OCI-LY7 (cell line): ENCODE data around the gene SLC22A4. TPM values are rescaled to one million over a fixed set of nuclear protein-coding genes. Genes with fewer than 3 reads are reported as not detected.

ENCODE experiments used
- BruUV-seq: library from RNA; stranded (reverse); fragments of 400-500 nt; replicated peaks from 2 replicates; lab custom pipeline; 2021; lab: Mats Ljungman, UMichigan
- CTCF ChIA-PET: fragments of 300-600 bp; sonication (Branson Sonifier 250); formaldehyde crosslinking; loops from one replicate; lab custom pipeline; 2022; ENCODE audit warnings: antibody characterized with exemption; ENCODE audit not compliant: unreplicated experiment; lab: Charles Lee
- POLR2A ChIA-PET: fragments of 300-600 bp; sonication (Branson Sonifier 250); formaldehyde crosslinking; loops from one replicate; lab custom pipeline; 2022; ENCODE audit warnings: antibody characterized with exemption; lab: Charles Lee
- DNase-seq: peaks from one replicate; pipeline ENCODE4 v3.0.0-alpha.2; 2015; ENCODE audit warnings: low spot score
- H2AFZ ChIP-seq: fragments of 200-600 bp; sonication (generic), shearing (Covaris generic); 2 replicates; pipeline ENCODE4 v1.6.1; 2014; ENCODE audit warnings: mild to moderate bottlenecking, antibody characterized with exemption, low read length, moderate library complexity
- H3K27ac ChIP-seq: fragments of 200-600 bp; sonication (generic); 2 replicates; pipeline ENCODE4 v1.5.1; 2014; ENCODE audit warnings: mixed run types, low read depth, mild to moderate bottlenecking, moderate library complexity, low read length, inconsistent platforms; ENCODE audit not compliant: poor library complexity, severe bottlenecking
- H3K36me3 ChIP-seq: fragments of 200-600 bp; sonication (generic); 2 replicates; pipeline ENCODE4 v1.6.1; 2014; ENCODE audit warnings: mild to moderate bottlenecking, antibody characterized with exemption, low read length, moderate library complexity, mixed read lengths; ENCODE audit not compliant: insufficient read depth
- H3K4me1 ChIP-seq: fragments of 200-600 bp; sonication (generic); 2 replicates; pipeline ENCODE4 v1.5.1; 2014; ENCODE audit warnings: mild to moderate bottlenecking, low read length; ENCODE audit not compliant: insufficient read depth, poor library complexity, severe bottlenecking
- H3K4me2 ChIP-seq: fragments of 200-600 bp; sonication (generic); 2 replicates; pipeline ENCODE4 v1.6.1; 2014; ENCODE audit warnings: mild to moderate bottlenecking, low read length
- H3K4me3 ChIP-seq: fragments of 200-600 bp; sonication (generic); 2 replicates; pipeline ENCODE4 v1.5.1; 2014; ENCODE audit warnings: mild to moderate bottlenecking, low read depth, low read length; ENCODE audit not compliant: poor library complexity, severe bottlenecking
- H3K79me2 ChIP-seq: fragments of 200-600 bp; sonication (generic); 2 replicates; pipeline ENCODE4 v1.6.1; 2016; ENCODE audit warnings: low read depth, mild to moderate bottlenecking, low read length, moderate library complexity, mixed read lengths; ENCODE audit not compliant: insufficient read depth
- H3K9me2 ChIP-seq: fragments of 200-600 bp; sonication (generic); 2 replicates; pipeline ENCODE4 v1.6.1; 2016; ENCODE audit warnings: mild to moderate bottlenecking, low read length, mixed read lengths; ENCODE audit not compliant: insufficient read depth
- H3K9me3 ChIP-seq: fragments of 200-600 bp; sonication (generic); 2 replicates; pipeline ENCODE4 v1.6.1; 2014; ENCODE audit warnings: mild to moderate bottlenecking, mixed run types, low read length, mixed read lengths
- H4K20me1 ChIP-seq: fragments of 200-600 bp; sonication (generic); 2 replicates; pipeline ENCODE4 v1.6.1; 2014; ENCODE audit warnings: mild to moderate bottlenecking, antibody characterized with exemption, low read length, moderate library complexity, mixed read lengths; ENCODE audit not compliant: insufficient read depth
- EZH2phosphoT487 ChIP-seq: fragments of 200-600 bp; sonication (generic); IDR thresholded peaks from 2 replicates; pipeline ENCODE4 v1.6.1; 2018; ENCODE audit warnings: low read depth, borderline replicate concordance, mild to moderate bottlenecking, mixed run types, antibody characterized with exemption, low read length, moderate library complexity, mixed read lengths
- intact Hi-C: fragments of 100-400 bp; cut with micrococcal nuclease; formaldehyde crosslinking; loops from one replicate; pipeline ENCODE4 v1.10.0; 2022; ENCODE audit not compliant: unreplicated experiment
- total RNA-seq, 2 experiments: library from RNA; depleted of rRNA in 1 of 2; stranded (reverse); fragments of >200 nt in 1 of 2; shearing (Covaris generic) in 1 of 2; gene quantifications; 2 replicates each; pipeline ENCODE4 v1.2.3, GENCODE V29; 2014 to 2022
- TF ChIP-seq, protein P1 (sequence below): fragments of 200-600 bp; sonication (generic); conservative IDR thresholded peaks from 2 replicates; pipeline ENCODE4 v1.5.1; 2014; ENCODE audit warnings: mild to moderate bottlenecking, antibody characterized with exemption, low read length, moderate library complexity, mixed read lengths

Gene SLC22A4
- total RNA-seq, 2 experiments from 2014 or later: not detected

- intact Hi-C loops: no loop called here
- no peak overlapping the region for H3K4me2 ChIP-seq
- TF ChIP-seq EZH2phosphoT487: no peak
- TF ChIP-seq, protein P1, sequence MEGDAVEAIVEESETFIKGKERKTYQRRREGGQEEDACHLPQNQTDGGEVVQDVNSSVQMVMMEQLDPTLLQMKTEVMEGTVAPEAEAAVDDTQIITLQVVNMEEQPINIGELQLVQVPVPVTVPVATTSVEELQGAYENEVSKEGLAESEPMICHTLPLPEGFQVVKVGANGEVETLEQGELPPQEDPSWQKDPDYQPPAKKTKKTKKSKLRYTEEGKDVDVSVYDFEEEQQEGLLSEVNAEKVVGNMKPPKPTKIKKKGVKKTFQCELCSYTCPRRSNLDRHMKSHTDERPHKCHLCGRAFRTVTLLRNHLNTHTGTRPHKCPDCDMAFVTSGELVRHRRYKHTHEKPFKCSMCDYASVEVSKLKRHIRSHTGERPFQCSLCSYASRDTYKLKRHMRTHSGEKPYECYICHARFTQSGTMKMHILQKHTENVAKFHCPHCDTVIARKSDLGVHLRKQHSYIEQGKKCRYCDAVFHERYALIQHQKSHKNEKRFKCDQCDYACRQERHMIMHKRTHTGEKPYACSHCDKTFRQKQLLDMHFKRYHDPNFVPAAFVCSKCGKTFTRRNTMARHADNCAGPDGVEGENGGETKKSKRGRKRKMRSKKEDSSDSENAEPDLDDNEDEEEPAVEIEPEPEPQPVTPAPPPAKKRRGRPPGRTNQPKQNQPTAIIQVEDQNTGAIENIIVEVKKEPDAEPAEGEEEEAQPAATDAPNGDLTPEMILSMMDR: 0 out of 2 replicates have a peak, but pooled peaks have one; percentile 18
- H3K27ac ChIP-seq: no peak overlapping the region
- DNase-seq: no peak
- H3K4me3 ChIP-seq: no peak overlapping the region
- H3K9me3 ChIP-seq: no peaks in the 10 kb centered on the region
- H3K79me2 ChIP-seq: no peaks in the 10 kb centered on the region
- H3K36me3 ChIP-seq: no peaks in the 10 kb centered on the region
- H2AFZ ChIP-seq: no peak overlapping the region
- no peaks in the 10 kb centered on the region for H3K9me2 ChIP-seq
- CTCF ChIA-PET: no interaction called here
- no peaks in the 10 kb centered on the region for H3K4me1 ChIP-seq
- H4K20me1 ChIP-seq: no peaks in the 10 kb centered on the region
- BruUV-seq: no TSS peak
- POLR2A ChIA-PET: no interaction called here
Measured at GRCh38 chr5:132281856-132282614, 12.2 kb upstream of the SLC22A4 start.

- CTCF ChIA-PET: no interaction called here
- POLR2A ChIA-PET: no interaction called here
- TF ChIP-seq, protein P1: peak; percentile 54
- no peak for TF ChIP-seq EZH2phosphoT487
- BruUV-seq: no TSS peak
- Histone ChIP-seq H3K9me3 (no peaks in the 10 kb centered on the region), H3K4me1 (no peaks in the 10 kb centered on the region), H3K36me3 (no peaks in the 10 kb centered on the region), H3K4me2 (no peak overlapping the region), H3K4me3 (no peak overlapping the region), H3K9me2 (no peaks in the 10 kb centered on the region), H4K20me1 (no peaks in the 10 kb centered on the region), H3K27ac (no peak overlapping the region), H2AFZ (no peak overlapping the region), H3K79me2 (no peaks in the 10 kb centered on the region)
- peak; percentile 15 for DNase-seq
- intact Hi-C loops: no loop called here
Measured at GRCh38 chr5:132283423-132284043, 10.7 kb upstream of the SLC22A4 start.

- TF ChIP-seq EZH2phosphoT487: no peak
- TF ChIP-seq, protein P1: no peak
- no peaks in the 10 kb centered on the region for H4K20me1 ChIP-seq
- H3K36me3 ChIP-seq: no peaks in the 10 kb centered on the region
- H3K4me3 ChIP-seq: no peak overlapping the region
- CTCF ChIA-PET: no interaction called here
- POLR2A ChIA-PET: no interaction called here
- intact Hi-C loops: no loop called here
- H3K27ac ChIP-seq: no peak overlapping the region
- H3K4me2 ChIP-seq: no peak overlapping the region
- BruUV-seq: no TSS peak
- DNase-seq: no peak
- no peaks in the 10 kb centered on the region for H3K9me3 ChIP-seq
- no peak overlapping the region for H2AFZ ChIP-seq
- H3K79me2 ChIP-seq: no peaks in the 10 kb centered on the region
- no peaks in the 10 kb centered on the region for H3K9me2 ChIP-seq
- no peaks in the 10 kb centered on the region for H3K4me1 ChIP-seq
Measured at GRCh38 chr5:132289097-132289496, 5.1 kb upstream of the SLC22A4 start.
